Measurements from ENCODE around the gene FNBP1L.

FNBP1L gene

DNA sequence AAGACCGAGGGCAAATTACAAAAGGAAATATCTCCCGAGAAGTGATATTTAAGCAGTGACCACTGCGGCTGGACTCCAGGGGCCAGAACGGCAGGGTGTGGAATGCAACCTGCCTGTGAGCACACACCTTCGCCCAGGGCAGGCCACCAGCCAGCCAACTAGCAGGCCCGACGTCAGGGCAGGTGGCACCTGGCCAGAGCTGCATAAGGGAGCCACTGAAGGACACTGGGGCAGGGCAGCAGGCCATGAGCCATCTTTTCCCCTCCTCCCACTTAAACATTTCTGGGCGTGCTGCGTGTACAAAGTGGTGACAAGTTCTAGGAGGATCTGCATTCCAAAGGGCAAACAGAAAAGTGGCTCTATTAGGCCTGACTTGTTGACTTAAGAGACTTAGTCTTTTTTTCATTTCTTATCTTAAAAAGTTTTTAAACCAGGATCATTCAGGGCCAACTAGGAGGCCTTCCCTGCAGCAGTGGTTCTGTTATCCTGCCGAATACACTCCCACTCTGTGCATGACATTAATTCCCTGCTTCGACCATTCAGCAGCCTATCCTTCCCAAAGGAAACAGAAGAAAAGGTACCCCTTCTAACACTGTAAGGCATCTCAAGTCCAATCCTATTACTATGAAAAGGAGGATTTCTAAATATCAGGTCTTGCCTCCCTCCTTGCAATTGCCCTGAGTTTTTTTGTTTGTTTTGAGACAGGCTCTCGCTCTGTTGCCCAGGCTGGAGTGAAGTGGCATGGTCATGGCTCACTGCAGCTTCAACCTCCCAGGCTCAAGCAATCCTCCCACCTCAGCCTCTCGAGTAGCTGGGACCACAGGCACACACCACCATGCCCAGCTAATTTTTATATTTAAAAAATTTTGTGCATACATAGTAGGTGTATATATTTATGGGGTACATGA, 137.4 kb downstream of the FNBP1L start:
- no peaks in the 10 kb centered on the region for H3K4me1 ChIP-seq (ENCODE audit: insufficient read depth, low read length, severe bottlenecking)
- H3K27me3 ChIP-seq (ENCODE audit: insufficient read depth, low read length): no peaks in the 10 kb centered on the region
- no peaks in the 10 kb centered on the region for H3K36me3 ChIP-seq (ENCODE audit: insufficient read depth, low read length)
- H3K9me3 ChIP-seq (ENCODE audit: low read length): no peaks in the 10 kb centered on the region
- H3K9me2 ChIP-seq (ENCODE audit: low read depth, low read length): no peaks in the 10 kb centered on the region
- no peak overlapping the region for H2AFZ ChIP-seq (ENCODE audit: low read length)
- no peak overlapping the region for H3K4me2 ChIP-seq (ENCODE audit: low read length)
- no peak overlapping the region for H3K4me3 ChIP-seq (ENCODE audit: low read depth, low read length, poor library complexity, severe bottlenecking)
- H3K9ac ChIP-seq (ENCODE audit: low read length): no peak overlapping the region
- H3K79me2 ChIP-seq (ENCODE audit: insufficient read depth, low read length): no peaks in the 10 kb centered on the region
- no peak for TF ChIP-seq EZH2 (IDR thresholded peaks at IDR 0.05; ENCODE audit: borderline replicate concordance, low read length)
- TF ChIP-seq, protein P1, sequence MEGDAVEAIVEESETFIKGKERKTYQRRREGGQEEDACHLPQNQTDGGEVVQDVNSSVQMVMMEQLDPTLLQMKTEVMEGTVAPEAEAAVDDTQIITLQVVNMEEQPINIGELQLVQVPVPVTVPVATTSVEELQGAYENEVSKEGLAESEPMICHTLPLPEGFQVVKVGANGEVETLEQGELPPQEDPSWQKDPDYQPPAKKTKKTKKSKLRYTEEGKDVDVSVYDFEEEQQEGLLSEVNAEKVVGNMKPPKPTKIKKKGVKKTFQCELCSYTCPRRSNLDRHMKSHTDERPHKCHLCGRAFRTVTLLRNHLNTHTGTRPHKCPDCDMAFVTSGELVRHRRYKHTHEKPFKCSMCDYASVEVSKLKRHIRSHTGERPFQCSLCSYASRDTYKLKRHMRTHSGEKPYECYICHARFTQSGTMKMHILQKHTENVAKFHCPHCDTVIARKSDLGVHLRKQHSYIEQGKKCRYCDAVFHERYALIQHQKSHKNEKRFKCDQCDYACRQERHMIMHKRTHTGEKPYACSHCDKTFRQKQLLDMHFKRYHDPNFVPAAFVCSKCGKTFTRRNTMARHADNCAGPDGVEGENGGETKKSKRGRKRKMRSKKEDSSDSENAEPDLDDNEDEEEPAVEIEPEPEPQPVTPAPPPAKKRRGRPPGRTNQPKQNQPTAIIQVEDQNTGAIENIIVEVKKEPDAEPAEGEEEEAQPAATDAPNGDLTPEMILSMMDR (IDR thresholded peaks at IDR 0.05; ENCODE audit: low read length): no peak
- no peaks in the 10 kb centered on the region for H4K20me1 ChIP-seq (ENCODE audit: insufficient read depth, low read length)
- no peaks in the 10 kb centered on the region for H3F3A ChIP-seq (ENCODE audit: insufficient read depth, low read length)
- no peak overlapping the region for H3K27ac ChIP-seq (ENCODE audit: low read depth, low read length, poor library complexity, severe bottlenecking)

DNA sequence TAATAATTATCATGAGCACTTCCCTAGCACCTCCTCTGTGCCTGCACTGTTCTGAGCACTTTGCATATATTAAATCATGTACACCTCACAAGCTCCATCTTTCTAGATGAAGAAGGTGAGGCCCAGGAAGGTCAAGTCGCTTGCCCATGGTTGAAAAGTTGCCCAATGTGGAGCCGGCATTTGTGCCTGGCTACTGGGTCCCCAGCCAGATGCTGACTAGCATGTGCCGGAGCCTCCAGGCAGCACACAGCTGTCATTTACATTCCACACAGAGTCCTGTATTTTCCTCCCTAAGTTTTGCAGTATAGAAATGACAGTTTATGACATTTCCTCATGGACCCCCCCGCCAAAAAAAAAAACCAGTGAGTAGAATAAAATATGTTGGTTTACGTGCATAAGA, 139.4 kb downstream of the FNBP1L start:
- Histone ChIP-seq H3K27ac (ENCODE audit: low read depth, low read length, poor library complexity, severe bottlenecking) (no peak overlapping the region), H3K9me3 (ENCODE audit: low read length) (no peaks in the 10 kb centered on the region), H3K9me2 (ENCODE audit: low read depth, low read length) (no peaks in the 10 kb centered on the region), H3F3A (ENCODE audit: insufficient read depth, low read length) (no peaks in the 10 kb centered on the region), H3K36me3 (ENCODE audit: insufficient read depth, low read length) (no peaks in the 10 kb centered on the region), H4K20me1 (ENCODE audit: insufficient read depth, low read length) (no peaks in the 10 kb centered on the region), H3K4me1 (ENCODE audit: insufficient read depth, low read length, severe bottlenecking) (peaks cover 8% of the 10 kb centered on the region), H3K4me2 (ENCODE audit: low read length) (no peak overlapping the region), H2AFZ (ENCODE audit: low read length) (no peak overlapping the region), H3K4me3 (ENCODE audit: low read depth, low read length, poor library complexity, severe bottlenecking) (no peak overlapping the region), H3K9ac (ENCODE audit: low read length) (no peak overlapping the region), H3K79me2 (ENCODE audit: insufficient read depth, low read length) (no peaks in the 10 kb centered on the region), H3K27me3 (ENCODE audit: insufficient read depth, low read length) (no peaks in the 10 kb centered on the region)
- TF ChIP-seq EZH2 (IDR thresholded peaks at IDR 0.05; ENCODE audit: borderline replicate concordance, low read length): no peak
- TF ChIP-seq, protein P1 (IDR thresholded peaks at IDR 0.05; ENCODE audit: low read length): no peak

DNA sequence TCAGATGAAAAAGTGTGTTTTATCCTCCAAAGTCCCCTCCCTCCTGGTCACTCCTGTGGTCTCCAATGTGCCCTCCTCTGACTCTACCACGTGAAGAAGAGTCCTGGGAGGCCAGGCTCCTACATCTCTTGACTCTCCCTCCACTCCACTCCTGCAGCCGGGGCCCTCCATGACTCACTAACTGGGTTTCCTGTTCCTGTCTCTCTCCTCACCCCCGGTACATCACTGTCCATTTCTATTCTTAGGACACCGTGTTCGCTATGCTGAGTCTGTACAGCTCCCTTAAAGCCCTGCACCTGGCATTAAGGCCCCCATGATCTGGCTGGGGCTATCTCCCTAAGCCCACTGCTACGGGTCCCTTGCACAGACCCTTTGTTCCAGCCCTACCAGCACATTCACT, 140.3 kb downstream of the FNBP1L start:
- Histone ChIP-seq H3K27me3 (ENCODE audit: insufficient read depth, low read length) (no peaks in the 10 kb centered on the region), H2AFZ (ENCODE audit: low read length) (no peak overlapping the region), H3K4me2 (ENCODE audit: low read length) (no peak overlapping the region), H3F3A (ENCODE audit: insufficient read depth, low read length) (no peaks in the 10 kb centered on the region), H4K20me1 (ENCODE audit: insufficient read depth, low read length) (no peaks in the 10 kb centered on the region), H3K27ac (ENCODE audit: low read depth, low read length, poor library complexity, severe bottlenecking) (no peak overlapping the region), H3K9ac (ENCODE audit: low read length) (no peak overlapping the region), H3K9me2 (ENCODE audit: low read depth, low read length) (no peaks in the 10 kb centered on the region), H3K79me2 (ENCODE audit: insufficient read depth, low read length) (no peaks in the 10 kb centered on the region), H3K9me3 (ENCODE audit: low read length) (no peaks in the 10 kb centered on the region), H3K36me3 (ENCODE audit: insufficient read depth, low read length) (no peaks in the 10 kb centered on the region), H3K4me3 (ENCODE audit: low read depth, low read length, poor library complexity, severe bottlenecking) (no peak overlapping the region), H3K4me1 (ENCODE audit: insufficient read depth, low read length, severe bottlenecking) (peaks cover 8% of the 10 kb centered on the region)
- no peak for TF ChIP-seq EZH2 (IDR thresholded peaks at IDR 0.05; ENCODE audit: borderline replicate concordance, low read length)
- TF ChIP-seq, protein P1 (IDR thresholded peaks at IDR 0.05; ENCODE audit: low read length): no peak
